Stimulated activated naive CD8-positive, alpha-beta T cell treated with anti-CD3 and anti-CD28 coated beads, Interleukin-15, Interleukin-2, amounts not matched to agents 100 ng/mL and 50 ng/mL, for 24 hours (primary cell): Measurements from ENCODE around the gene CHD5.

Experiments used
- H3K27ac Mint-ChIP-seq: one replicate; pipeline ENCODE4 v1.8.0; 2021; ENCODE audit warnings: mild to moderate bottlenecking, mixed read lengths
- H3K27me3 Mint-ChIP-seq: one replicate; pipeline ENCODE4 v1.8.0; 2021; ENCODE audit warnings: mixed read lengths
- H3K36me3 Mint-ChIP-seq: one replicate; pipeline ENCODE4 v1.8.0; 2021; ENCODE audit warnings: low read depth, mixed read lengths
- H3K4me1 Mint-ChIP-seq: one replicate; pipeline ENCODE4 v1.8.0; 2021; ENCODE audit warnings: low read depth, mixed read lengths
- H3K4me3 Mint-ChIP-seq: one replicate; pipeline ENCODE4 v1.8.0; 2021; ENCODE audit warnings: mild to moderate bottlenecking, mixed read lengths
- H3K9me3 Mint-ChIP-seq: one replicate; pipeline ENCODE4 v1.8.0; 2021; ENCODE audit warnings: mixed read lengths

CHD5 gene

GRCh38 chr1:6103854-6104530 lies 76.1 kb downstream of the CHD5 start:
- H3K4me3 Mint-ChIP-seq = no peak overlapping the region
- H3K9me3 Mint-ChIP-seq = no peaks in the 10 kb centered on the region
- peaks cover 9% of the 10 kb centered on the region for H3K27me3 Mint-ChIP-seq
- H3K27ac Mint-ChIP-seq = no peak overlapping the region
- no peaks in the 10 kb centered on the region for H3K36me3 Mint-ChIP-seq
- no peaks in the 10 kb centered on the region for H3K4me1 Mint-ChIP-seq

DNA sequence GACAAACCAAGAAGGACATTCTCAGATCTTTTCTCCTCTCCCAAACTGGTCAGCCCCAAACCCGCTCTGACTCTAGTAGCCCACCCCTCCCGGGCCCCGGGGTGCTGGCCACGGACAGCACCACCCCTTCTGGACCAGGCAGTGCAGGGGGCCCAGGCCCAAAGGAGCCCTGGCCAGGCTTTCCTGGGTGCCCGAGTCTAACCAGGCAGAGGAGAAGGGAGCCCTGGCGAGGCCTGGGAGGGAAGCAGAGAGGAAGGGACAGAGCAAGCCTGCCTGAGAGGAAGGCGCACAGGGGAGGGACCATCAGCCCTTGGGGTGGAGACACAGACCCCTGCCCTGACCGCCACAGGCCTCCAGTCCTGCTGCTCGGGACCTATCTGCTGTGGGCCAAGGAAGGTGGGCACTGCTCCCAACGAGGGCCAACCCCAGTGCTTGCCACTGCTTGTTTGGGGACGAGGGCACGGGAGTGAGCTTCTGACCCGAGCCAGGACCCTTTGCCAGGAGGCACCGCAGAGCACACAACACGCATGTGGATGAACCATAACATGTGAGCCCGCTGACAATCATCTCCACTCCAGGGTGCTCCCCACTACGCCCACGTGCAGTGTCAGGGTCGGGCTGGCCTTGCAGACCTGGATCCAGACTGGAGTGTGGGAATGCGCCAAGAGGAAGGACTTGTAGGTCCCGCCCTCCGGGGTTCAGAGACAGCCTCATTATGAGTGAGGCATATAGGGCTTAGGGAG lies 76.8 kb downstream of the CHD5 start:
- Mint-ChIP-seq H3K36me3 (peaks cover 5% of the 10 kb centered on the region), H3K27ac (no peak overlapping the region), H3K27me3 (peaks cover 6% of the 10 kb centered on the region), H3K4me3 (no peak overlapping the region), H3K9me3 (no peaks in the 10 kb centered on the region), H3K4me1 (no peaks in the 10 kb centered on the region)

DNA sequence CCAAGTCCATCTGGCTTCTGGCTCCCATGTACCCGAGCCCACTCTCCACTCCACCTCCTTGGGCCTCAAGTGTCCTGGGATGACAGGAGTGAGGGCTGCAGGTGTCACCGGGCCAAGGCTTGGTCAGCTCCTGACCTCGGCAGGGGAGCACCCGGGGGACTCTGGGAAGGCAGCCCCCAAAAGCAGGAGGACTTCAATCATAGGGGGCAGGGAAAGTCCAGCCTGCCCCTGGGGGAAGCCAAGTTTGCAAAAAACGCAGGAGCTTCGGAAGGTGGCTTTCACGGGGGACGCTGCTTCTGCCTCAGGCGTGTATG lies 77.6 kb downstream of the CHD5 start:
- Mint-ChIP-seq H3K27ac (no peak overlapping the region), H3K27me3 (peaks cover 3% of the 10 kb centered on the region), H3K9me3 (no peaks in the 10 kb centered on the region), H3K4me1 (no peaks in the 10 kb centered on the region), H3K4me3 (no peak overlapping the region), H3K36me3 (peaks cover 13% of the 10 kb centered on the region)

- Mint-ChIP-seq H3K9me3 (no peaks in the 10 kb centered on the region), H3K27ac (no peak overlapping the region), H3K4me1 (no peaks in the 10 kb centered on the region), H3K27me3 (peaks cover 3% of the 10 kb centered on the region), H3K36me3 (peaks cover 16% of the 10 kb centered on the region), H3K4me3 (no peak overlapping the region)
Observed at GRCh38 chr1:6101826-6102531, 78.1 kb downstream of the CHD5 start.

DNA sequence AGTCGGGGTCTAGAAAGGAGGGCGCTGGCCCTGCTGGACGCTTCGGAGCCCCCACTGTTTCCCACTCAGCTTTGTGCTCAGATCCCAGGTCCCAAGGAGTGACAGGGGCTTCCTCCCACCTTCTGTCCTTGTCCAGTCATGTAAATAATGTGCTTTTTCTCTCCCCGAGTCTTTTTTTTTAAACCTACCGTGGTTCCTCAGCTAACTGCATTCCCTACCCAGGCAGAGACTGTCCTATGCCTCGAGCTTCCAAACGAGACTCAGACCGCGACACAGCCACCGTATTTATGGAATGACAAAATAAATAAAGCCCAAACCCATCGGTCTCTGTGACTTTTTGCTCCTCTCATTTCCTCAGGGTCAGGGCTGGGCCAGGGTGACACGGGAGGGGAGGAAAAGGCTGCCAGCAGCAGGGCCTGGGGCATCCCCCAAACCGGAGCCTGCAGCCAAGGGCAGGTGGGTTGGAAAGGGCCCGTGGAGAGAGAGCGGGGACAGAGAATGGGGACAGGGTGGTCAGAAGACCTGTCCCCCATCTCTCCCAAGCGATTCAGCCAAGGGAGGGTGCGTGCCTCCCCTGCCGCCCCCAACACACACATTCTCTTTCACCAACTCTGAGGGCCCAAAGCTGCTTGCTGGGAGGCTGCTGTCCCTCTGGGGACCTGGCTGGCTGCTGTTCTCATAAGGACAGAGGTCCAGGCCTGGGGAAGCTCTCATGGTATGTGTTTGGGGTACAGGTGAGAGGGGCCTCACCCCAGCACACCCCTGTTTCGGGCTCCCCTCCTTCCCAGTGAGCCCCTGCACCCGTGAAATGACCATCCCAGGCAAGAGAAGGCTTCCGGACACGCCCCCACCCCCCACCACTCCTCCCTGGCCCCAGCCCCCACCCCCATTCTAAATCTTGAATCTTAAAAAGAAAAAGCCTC lies 79.0 kb downstream of the CHD5 start:
- no peaks in the 10 kb centered on the region for H3K4me1 Mint-ChIP-seq
- no peaks in the 10 kb centered on the region for H3K9me3 Mint-ChIP-seq
- no peak overlapping the region for H3K27ac Mint-ChIP-seq
- peaks cover 3% of the 10 kb centered on the region for H3K27me3 Mint-ChIP-seq
- no peak overlapping the region for H3K4me3 Mint-ChIP-seq
- H3K36me3 Mint-ChIP-seq = peaks cover 16% of the 10 kb centered on the region

DNA sequence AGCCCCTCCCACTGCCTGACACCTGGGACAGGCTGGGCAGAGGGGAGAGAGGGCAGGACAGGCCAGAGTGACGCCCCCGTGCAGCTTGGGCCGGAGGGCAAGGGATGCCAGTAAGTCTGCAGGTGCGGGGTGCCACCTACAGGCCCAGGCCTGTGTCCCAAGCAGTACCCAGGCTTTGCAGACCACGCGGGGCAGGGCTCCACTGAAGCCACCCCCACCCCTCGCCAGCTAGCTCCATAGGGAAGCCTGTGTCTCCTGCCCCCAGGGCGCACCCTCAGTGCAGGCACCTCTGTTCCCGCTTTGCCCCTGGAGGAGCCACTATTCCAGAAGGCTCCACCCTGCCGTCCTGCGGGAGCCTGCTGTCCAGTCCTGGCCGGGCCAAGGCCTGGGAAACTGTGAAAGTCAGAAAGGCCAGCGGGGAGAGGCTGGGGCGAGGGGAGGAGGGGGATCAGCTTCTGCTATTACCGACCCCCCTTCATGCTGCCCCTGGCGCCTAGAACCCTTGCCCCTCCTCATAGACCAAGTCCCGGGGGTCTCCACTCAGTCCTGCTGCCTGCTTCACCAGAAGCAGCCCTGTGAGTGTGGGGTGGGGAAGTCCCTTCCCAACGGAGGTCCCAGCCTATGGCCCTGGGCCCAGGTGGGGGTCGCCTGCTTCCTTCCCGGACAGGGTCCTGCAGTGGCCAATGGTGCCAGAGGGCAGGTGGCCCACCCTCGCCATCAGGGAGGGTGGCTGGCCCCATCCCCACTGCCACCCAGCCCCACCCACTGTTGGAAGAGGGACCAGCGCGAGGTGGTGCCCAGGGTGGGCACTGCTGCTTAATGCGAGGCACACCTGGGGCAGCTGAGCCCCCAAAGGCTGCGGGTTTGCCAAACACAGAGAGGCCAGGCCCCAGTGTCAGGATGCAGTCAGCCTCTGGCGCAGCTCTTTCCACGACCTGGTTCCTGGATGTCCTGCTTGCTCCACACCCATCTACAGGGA lies 80.0 kb downstream of the CHD5 start:
- peaks cover 16% of the 10 kb centered on the region for H3K36me3 Mint-ChIP-seq
- peaks cover 2% of the 10 kb centered on the region for H3K27me3 Mint-ChIP-seq
- H3K4me3 Mint-ChIP-seq = no peak overlapping the region
- no peaks in the 10 kb centered on the region for H3K9me3 Mint-ChIP-seq
- no peaks in the 10 kb centered on the region for H3K4me1 Mint-ChIP-seq
- H3K27ac Mint-ChIP-seq = no peak overlapping the region

DNA sequence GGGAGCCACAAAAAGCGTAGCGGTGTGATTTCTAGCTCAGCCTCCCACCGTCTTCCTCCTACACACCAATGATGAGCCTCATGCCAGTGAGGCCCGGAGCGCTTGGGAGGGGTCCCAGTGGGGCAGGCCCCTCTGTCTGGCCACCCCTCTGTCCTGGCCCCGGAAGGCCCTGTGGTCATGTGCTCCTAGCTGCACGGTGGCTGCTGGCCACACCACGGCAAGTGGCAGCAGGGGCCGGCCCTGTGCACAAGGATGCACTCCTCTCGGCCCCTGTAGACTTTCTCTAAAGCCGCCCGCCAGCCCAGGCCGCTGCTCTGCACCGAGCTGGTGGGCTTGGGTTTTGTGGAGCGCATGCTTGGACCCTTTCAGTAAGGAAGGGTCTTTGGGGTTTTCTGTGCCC lies 80.8 kb downstream of the CHD5 start:
- Mint-ChIP-seq H3K36me3 (peaks cover 16% of the 10 kb centered on the region), H3K27me3 (no peaks in the 10 kb centered on the region), H3K9me3 (no peaks in the 10 kb centered on the region), H3K4me1 (no peaks in the 10 kb centered on the region), H3K27ac (no peak overlapping the region), H3K4me3 (no peak overlapping the region)

- H3K27me3 Mint-ChIP-seq = no peaks in the 10 kb centered on the region
- H3K4me1 Mint-ChIP-seq = no peaks in the 10 kb centered on the region
- peaks cover 23% of the 10 kb centered on the region for H3K36me3 Mint-ChIP-seq
- no peaks in the 10 kb centered on the region for H3K9me3 Mint-ChIP-seq
- no peak overlapping the region for H3K27ac Mint-ChIP-seq
- H3K4me3 Mint-ChIP-seq = no peak overlapping the region
Observed at GRCh38 chr1:6098303-6099215, 81.6 kb downstream of the CHD5 start.

DNA sequence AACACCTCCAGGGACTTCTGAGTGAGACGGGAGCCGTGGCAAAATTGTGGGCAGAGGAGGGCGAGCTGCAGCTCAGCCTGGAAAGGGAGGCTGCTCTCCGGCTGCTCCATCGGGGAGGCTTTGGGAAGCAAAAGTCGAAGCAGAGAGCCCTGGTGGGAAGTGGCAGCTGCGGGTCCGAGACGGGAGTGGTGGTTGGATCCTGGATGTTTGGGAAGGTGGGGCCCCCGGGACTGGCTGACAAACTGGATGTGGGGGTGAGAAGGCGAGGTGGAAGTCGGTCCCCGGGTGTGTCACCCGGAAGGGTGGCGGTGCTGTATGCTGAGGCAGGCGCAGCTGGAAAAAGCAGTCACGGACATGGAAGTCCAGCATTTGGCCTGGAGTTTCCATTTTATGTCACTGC lies 82.3 kb downstream of the CHD5 start:
- Mint-ChIP-seq H3K4me1 (no peaks in the 10 kb centered on the region), H3K4me3 (no peak overlapping the region), H3K36me3 (peaks cover 27% of the 10 kb centered on the region), H3K27ac (peak overlapping the region; percentile 26), H3K27me3 (no peaks in the 10 kb centered on the region), H3K9me3 (no peaks in the 10 kb centered on the region)

GRCh38 chr1:6097117-6097595 lies 83.0 kb downstream of the CHD5 start:
- no peaks in the 10 kb centered on the region for H3K4me1 Mint-ChIP-seq
- no peaks in the 10 kb centered on the region for H3K9me3 Mint-ChIP-seq
- peak overlapping the region; percentile 26 for H3K27ac Mint-ChIP-seq
- H3K36me3 Mint-ChIP-seq = peaks cover 27% of the 10 kb centered on the region
- H3K27me3 Mint-ChIP-seq = no peaks in the 10 kb centered on the region
- no peak overlapping the region for H3K4me3 Mint-ChIP-seq

- no peaks in the 10 kb centered on the region for H3K9me3 Mint-ChIP-seq
- no peak overlapping the region for H3K27ac Mint-ChIP-seq
- no peak overlapping the region for H3K4me3 Mint-ChIP-seq
- H3K36me3 Mint-ChIP-seq = peaks cover 27% of the 10 kb centered on the region
- H3K27me3 Mint-ChIP-seq = no peaks in the 10 kb centered on the region
- no peaks in the 10 kb centered on the region for H3K4me1 Mint-ChIP-seq
Observed at GRCh38 chr1:6096243-6097116, 83.6 kb downstream of the CHD5 start.

DNA sequence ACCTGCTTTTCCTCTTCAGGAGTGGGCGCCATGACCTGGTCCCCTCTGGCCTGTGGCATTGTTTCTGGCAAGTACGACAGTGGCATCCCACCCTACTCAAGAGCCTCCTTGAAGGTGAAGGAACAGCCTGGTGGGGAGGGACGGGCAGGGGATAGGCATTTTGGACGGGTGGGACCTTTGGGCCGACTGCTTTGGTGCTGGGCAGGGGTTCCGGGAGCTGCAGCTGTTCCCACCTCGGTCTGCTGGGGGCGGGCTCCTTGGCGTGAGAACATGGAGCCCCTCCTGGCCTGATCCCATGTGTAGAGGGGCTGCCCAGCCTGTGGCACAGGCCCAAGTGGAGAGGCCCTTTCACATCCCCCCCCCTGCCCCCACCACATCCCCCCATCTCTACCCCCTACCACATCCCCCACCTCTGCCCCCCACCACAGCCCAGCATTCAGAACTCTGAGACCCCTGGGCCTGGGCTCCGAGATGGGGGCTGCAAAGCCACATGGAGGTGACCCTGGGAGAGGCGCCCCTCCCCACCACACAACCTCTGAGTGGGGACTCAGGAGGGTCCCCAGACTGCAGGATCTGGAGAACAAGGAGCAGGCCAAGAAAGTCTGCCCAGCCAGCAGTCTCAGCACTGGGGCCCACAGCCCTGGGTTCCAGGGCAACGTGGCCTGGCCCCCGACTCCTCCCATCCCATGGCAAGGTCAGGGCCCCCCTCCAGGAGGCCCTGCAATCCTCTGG lies 84.4 kb downstream of the CHD5 start:
- Mint-ChIP-seq H3K27me3 (no peaks in the 10 kb centered on the region), H3K27ac (no peak overlapping the region), H3K4me1 (no peaks in the 10 kb centered on the region), H3K4me3 (no peak overlapping the region), H3K36me3 (peaks cover 34% of the 10 kb centered on the region), H3K9me3 (no peaks in the 10 kb centered on the region)
